ENCODE results near the gene BCL11B.
A peak's percentile ranks its signal among the peaks of the same experiment; 100 is the strongest.

BCL11B gene

GRCh38 chr14:99266181-99267178 is 5.5 kb downstream of the BCL11B start:
- ChIA-PET POLR2A (interaction anchor here (0.9 to 4.2 kb wide), 4 partner anchors 8 to 144 kb away, joined by 3 to 21 read pairs (median 5); no protein-coding TSS in a partner anchor), CTCF (interaction anchor here (0.6 to 3.3 kb wide), 10 partner anchors 9 to 316 kb away, joined by 3 to 17 read pairs (median 3); no protein-coding TSS in a partner anchor)
- peak; percentile 74 for DNase-seq (ENCODE audit: extremely low spot score)
- TF ChIP-seq PKNOX1 (IDR thresholded peaks at IDR 0.05), result no peak
- no peak for TF ChIP-seq TARDBP (IDR thresholded peaks at IDR 0.05)
- no peak for TF ChIP-seq NFRKB (IDR thresholded peaks at IDR 0.05)
- no peak for TF ChIP-seq SUZ12 (IDR thresholded peaks at IDR 0.05)
- TF ChIP-seq ARNT (IDR thresholded peaks at IDR 0.05), result no peak
- TF ChIP-seq ZNF384 (IDR thresholded peaks at IDR 0.05), result no peak
- no peak for TF ChIP-seq FOXM1 (IDR thresholded peaks at IDR 0.05; ENCODE audit: borderline replicate concordance)
- no peak for TF ChIP-seq LEF1 (IDR thresholded peaks at IDR 0.05; ENCODE audit: borderline replicate concordance)
- no peak for TF ChIP-seq FOXA1 (IDR thresholded peaks at IDR 0.05)
- TF ChIP-seq FOXK2 (IDR thresholded peaks at IDR 0.05), result no peak
- TF ChIP-seq SP1 (IDR thresholded peaks at IDR 0.05), result no peak
- TF ChIP-seq HDGF (IDR thresholded peaks at IDR 0.05; ENCODE audit: borderline replicate concordance), result no peak
- TF ChIP-seq BHLHE40 (IDR thresholded peaks at IDR 0.05; ENCODE audit: borderline replicate concordance), result no peak
- TF ChIP-seq ELF4 (IDR thresholded peaks at IDR 0.05), result no peak

GRCh38 chr14:99265571-99265970 is 6.4 kb downstream of the BCL11B start:
- TF ChIP-seq SUZ12 (IDR thresholded peaks at IDR 0.05) (no peak), ARNT (IDR thresholded peaks at IDR 0.05) (no peak), ELF4 (IDR thresholded peaks at IDR 0.05) (no peak), SP1 (IDR thresholded peaks at IDR 0.05) (no peak), FOXM1 (IDR thresholded peaks at IDR 0.05; ENCODE audit: borderline replicate concordance) (no peak), LEF1 (IDR thresholded peaks at IDR 0.05; ENCODE audit: borderline replicate concordance) (no peak), FOXA1 (IDR thresholded peaks at IDR 0.05) (no peak), HDGF (IDR thresholded peaks at IDR 0.05; ENCODE audit: borderline replicate concordance) (no peak), TARDBP (IDR thresholded peaks at IDR 0.05) (no peak), NFRKB (IDR thresholded peaks at IDR 0.05) (no peak), L3MBTL2 (conservative IDR thresholded peaks at IDR 0.05) (no peak)
- no peak for DNase-seq (ENCODE audit: extremely low spot score)
- ChIA-PET CTCF (interaction anchor here (0.6 to 3.3 kb wide), 8 partner anchors 8 to 149 kb away, joined by 3 to 17 read pairs (median 3); no protein-coding TSS in a partner anchor), POLR2A (interaction anchor here (0.9 to 4.2 kb wide), 4 partner anchors 9 to 143 kb away, joined by 3 to 21 read pairs (median 5); no protein-coding TSS in a partner anchor)

- ChIA-PET POLR2A (interaction anchor here (0.9 to 4.2 kb wide), 2 partner anchors 10 to 11 kb away, joined by 3 to 21 read pairs; no protein-coding TSS in a partner anchor), CTCF (interaction anchor here (0.6 to 3.3 kb wide), 6 partner anchors 8 to 895 kb away, joined by 3 to 17 read pairs (median 3); no protein-coding TSS in a partner anchor)
- TF ChIP-seq FOXA1 (IDR thresholded peaks at IDR 0.05) (no peak), CTBP1 (IDR thresholded peaks at IDR 0.05; ENCODE audit: borderline replicate concordance) (no peak), ARNT (IDR thresholded peaks at IDR 0.05) (no peak), ELF4 (IDR thresholded peaks at IDR 0.05) (no peak)
- no peak for DNase-seq (ENCODE audit: extremely low spot score)
These were observed 7.1 kb downstream of the BCL11B start for GRCh38 chr14:99264691-99265450.

GRCh38 chr14:99263564-99264330 is 8.2 kb downstream of the BCL11B start:
- ChIA-PET POLR2A (interaction anchor here (1.7 to 4.2 kb wide), 2 partner anchors 9 to 17 kb away, joined by 3 to 21 read pairs; no protein-coding TSS in a partner anchor), CTCF (interaction anchor here (0.7 to 1.3 kb wide), 2 partner anchors 11 to 894 kb away, joined by 3 read pairs; no protein-coding TSS in a partner anchor)
- TF ChIP-seq TARDBP (IDR thresholded peaks at IDR 0.05) (no peak), ELF4 (IDR thresholded peaks at IDR 0.05) (no peak), ARNT (IDR thresholded peaks at IDR 0.05) (no peak), FOXA1 (IDR thresholded peaks at IDR 0.05) (no peak), NFRKB (IDR thresholded peaks at IDR 0.05) (no peak)
- DNase-seq (ENCODE audit: extremely low spot score), result no peak

- no peak for TF ChIP-seq ARNT (IDR thresholded peaks at IDR 0.05)
- TF ChIP-seq FOXM1 (IDR thresholded peaks at IDR 0.05; ENCODE audit: borderline replicate concordance), result no peak
- no peak for TF ChIP-seq FOXK2 (IDR thresholded peaks at IDR 0.05)
- TF ChIP-seq NFRKB (IDR thresholded peaks at IDR 0.05), result no peak
- ChIA-PET POLR2A (interaction anchor here (1.2 to 4.2 kb wide), 3 partner anchors 9 to 36 kb away, joined by 3 to 21 read pairs (median 6); no protein-coding TSS in a partner anchor), CTCF (interaction anchor here (1.2 to 1.3 kb wide), 2 partner anchors 9 to 12 kb away, joined by 3 to 5 read pairs; partner anchors contain the start of gene BCL11B)
- no peak for DNase-seq (ENCODE audit: extremely low spot score)
These were observed 9.0 kb downstream of the BCL11B start for GRCh38 chr14:99262977-99263448.

Data from HEK293T (cell line).